NK-92 (cell line): Measurements from ENCODE around the gene ZCCHC17.

ENCODE experiments used
- DNase-seq: peaks from one replicate; lab custom pipeline; 2025; ENCODE audit not compliant: unreplicated experiment; lab: John Stamatoyannopoulos, UW

Gene ZCCHC17

DNA sequence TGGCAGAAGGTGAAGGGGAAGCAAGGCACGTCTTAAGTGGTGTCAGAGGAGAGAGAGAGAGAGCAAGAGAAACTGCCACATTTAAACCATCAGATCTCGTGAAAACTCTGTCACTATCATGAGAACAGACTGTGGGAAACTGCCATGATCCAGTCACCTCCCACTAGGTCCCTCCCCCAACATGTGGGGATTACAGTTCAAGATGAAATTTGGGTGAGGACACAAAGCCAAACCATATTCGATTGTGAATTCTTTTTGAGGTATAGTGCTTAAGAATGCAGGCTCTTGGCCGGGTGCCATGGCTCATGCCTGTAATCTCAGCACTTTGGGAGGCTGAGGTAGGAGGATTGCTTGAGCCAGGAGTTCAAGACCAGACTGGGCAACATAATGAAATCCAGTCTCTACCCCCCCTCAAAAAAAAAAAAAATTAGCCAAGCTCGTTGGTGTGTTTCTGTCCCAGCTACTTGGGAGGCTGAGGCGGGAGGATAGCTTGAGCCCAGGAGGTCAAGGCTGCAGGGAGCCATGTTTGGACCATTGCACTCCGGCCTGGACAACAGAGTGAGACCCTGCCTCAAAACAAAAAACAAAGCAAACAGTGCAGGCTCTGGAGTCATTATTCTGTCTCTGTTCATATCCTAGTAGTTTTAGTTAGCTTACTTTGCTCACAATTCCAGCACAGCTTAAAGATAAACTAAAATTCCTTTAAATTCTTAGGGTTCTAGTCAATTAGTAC is 6.0 kb downstream of the ZCCHC17 start:
- no peak for DNase-seq

DNA sequence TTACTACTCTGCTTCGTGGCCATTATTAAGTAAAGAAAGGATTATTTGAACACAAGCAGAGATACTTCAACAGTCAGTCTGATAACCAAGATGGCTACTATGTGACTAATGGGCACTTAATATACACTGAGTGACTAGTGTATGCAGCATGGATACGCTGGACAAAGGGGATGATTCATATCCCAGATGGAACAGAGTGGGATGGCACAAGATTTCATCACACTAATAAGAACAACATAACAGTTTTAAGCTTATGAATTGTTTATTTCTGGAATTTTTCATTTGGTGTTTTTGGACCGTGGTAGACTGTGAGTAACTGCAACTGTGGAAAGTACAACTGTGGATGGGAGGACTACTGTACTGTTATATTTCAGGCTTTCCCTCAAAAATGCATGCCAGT is 9.4 kb downstream of the ZCCHC17 start:
- DNase-seq, result no peak

DNA sequence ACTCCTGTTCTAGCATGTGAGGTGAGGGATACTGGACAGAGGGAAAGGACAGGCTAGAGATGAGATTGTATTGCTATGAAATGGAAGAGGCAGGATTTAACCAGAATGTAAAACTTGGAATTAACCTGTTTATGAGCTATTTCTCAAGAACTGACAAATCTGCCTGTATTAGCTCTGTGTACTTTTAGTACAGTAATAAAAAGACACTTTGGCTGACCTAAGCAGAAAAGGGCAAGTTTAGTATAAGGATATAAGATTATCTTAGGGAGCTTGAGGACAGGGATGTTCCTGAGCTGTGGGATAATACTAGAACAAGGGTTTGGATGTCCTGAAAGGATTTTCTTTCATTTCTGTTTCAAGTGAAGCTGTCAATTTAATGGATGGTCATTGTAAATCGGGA is 11.2 kb downstream of the ZCCHC17 start:
- DNase-seq, result no peak

DNA sequence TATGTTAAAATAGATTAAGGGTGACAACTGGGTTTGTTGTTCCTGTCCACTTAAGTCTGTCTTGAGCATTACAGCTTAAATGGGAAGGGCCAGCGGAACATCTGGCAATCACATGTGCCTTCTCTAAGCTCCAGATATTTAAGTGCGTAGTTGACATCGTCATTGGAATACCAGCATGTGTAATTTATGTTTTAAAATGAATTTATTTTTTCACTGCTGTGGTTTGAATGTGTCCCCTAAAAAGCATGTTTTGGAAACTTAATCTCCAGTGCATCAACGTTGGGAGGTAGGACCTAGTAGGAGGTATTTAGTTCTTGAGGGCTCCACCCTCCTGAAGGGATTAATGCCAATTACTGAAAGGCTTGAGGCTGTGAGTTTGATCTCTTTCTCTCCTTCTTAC is 13.4 kb downstream of the ZCCHC17 start:
- no peak for DNase-seq

DNA sequence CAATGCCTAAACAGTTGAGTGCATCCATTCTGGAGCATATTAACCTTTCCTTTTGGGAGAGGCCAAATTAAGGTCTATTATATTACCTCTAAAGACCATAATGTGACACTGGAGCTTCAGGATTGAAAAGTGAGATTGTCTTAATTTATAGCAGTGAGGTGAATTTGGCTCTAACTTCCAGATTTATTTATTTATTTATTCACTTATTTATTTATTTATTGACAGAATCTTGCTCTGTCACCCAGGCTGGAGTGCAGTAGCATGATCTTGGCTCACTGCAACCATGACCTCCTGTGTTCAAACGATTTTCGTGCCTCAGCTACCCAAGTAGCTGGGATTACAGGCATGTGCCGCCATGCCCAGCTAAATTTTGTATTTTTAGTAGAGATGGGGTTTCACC is 19.1 kb downstream of the ZCCHC17 start:
- no peak for DNase-seq

DNA sequence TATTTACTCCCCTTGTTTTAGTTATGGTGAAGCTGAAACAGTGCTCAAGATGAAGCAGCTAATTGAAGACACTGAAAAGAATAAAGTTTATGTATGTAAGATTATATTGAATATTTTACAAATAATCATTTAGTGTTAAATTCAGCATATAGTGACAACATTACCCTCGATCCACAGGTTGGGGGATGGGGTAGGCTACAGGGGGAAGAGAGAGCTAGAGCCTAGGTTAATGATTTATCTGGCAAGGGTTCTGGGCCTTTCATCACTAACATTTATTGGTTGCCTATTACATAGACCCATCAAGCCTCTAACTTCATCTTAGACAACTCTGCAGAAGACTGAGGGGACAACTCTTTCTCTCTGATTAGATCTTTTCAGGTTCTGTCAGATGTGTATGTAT is 21.3 kb downstream of the ZCCHC17 start:
- DNase-seq, result no peak

DNA sequence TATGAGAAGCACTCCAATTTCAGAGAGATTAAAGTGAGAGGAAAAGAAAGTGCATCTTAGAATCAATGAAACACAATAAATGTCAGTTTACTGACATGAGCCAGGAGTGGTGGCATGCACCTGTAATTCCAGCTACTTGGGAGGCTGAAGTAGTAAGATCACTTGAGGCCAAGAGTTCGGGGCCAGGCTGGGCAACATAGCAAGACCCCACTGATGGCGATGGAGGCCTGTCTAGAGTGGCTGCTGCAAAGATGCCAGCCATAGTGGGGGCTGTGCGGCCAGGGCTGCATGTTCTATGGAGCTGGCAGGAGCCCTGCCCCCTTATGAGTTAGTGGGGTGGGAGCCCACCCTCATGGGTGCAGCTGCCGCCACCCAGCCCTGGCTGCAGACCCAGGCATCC is 27.3 kb downstream of the ZCCHC17 start:
- no peak for DNase-seq

DNA sequence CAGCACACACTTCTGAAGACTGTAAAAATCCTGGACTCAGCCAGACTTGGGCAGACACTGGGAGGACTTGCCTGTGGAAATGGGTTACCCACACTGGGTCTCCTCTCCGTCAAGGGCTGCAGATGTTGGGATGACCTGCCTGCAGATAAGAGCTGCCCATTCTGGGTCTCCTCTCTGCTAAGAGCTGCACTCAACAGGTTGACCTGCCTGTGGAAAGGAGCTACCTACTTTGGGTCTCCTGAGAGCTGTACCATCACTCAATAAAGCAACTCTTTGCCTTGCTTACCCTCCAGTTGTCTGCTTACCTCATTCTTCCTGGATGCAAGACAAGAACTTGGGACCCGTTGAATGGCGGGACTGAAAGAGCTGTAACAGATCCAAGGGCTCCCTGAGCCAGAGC is 28.2 kb downstream of the ZCCHC17 start:
- no peak for DNase-seq

DNA sequence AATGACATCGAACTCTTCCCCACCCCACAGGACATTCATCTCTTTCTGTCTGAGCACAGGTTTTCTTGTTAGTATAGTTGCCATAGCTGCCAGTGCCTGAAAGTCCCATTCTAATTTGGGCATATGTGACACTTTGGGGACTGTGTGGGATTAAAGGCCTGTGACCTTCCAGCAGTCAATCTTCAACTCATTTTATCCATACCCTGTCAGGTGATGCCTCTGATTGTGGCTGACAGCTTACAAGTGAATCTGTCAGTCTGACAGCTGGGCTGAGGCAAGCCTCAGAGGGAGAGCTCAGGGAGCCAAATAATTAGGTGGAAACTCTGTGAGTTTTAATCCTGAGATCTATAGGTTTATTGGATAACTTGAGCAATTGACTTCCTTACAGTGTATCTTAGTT is 29.6 kb downstream of the ZCCHC17 start:
- no peak for DNase-seq

DNA sequence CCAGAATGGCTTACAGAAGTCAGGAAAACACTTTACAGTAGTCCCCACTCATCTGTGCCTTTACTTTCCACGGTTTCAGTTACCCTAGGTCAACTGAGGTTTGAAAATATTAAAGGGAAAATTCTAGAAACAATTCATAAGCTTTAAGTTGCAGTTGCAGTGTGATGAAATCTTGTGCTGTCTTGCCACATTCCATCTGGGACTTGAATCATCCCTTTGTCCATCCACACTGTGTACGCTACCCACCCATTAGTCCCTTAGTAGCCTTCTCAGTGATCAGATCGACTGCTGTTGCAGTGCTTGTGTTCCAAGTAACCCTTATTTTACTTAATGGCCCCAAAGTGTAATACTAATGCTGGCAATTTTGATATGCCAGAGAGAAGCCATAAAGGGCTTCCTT is 30.5 kb downstream of the ZCCHC17 start:
- no peak for DNase-seq

DNA sequence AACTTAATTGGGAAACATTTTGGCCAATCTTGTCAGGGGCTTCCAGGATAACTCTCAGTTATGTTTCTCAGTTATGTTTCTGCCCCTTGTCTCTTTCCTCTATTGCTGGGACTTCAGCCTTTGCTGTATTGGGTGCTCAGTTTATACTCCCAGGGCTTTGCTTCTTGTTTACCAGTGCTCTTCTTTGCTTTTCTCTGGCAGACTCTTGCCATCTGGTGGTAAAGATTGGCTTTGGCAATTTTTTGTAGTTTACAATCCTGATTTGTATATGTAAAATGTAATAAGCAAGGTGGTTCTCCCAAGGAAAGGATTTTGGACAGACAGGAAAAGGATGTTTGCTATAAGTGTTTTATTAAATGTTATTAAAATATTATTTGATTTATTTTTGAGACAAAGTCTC is 38.2 kb downstream of the ZCCHC17 start:
- DNase-seq, result no peak

DNA sequence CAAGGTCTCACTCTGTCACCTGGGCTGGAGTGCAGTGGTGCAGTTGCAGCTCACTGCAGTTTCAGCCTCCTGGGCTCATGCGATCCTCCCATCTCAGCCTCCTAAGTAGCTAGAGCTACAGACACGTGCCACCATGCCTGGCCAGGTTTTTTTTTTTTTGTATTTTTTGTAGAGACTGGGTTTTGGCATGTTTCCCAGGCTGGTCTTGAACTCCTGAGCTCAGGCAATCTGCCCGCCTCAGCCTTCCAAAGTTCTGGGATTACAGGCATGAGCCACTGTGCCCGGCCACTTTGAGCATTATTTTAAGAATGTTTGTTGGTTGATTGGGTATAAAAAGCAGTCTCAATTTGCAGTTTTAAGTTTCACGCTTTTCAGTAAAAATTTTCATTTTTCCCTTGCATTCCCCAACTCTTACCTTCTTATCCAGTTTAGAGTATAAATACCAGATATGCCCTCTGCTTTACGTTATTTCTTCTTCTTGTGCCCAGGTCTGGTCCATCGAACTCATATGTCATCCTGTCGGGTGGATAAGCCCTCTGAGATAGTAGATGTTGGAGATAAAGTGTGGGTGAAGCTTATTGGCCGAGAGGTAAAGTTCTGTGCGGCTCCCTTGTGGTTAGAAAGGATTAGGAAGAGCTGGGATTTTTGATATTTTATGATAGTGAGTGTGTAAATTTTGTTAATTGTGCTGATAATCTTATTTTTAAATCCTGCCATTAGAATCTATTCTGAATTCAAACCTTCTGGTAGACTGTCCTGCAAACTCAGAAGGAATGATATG is 40.0 kb downstream of the ZCCHC17 start:
- no peak for DNase-seq

DNA sequence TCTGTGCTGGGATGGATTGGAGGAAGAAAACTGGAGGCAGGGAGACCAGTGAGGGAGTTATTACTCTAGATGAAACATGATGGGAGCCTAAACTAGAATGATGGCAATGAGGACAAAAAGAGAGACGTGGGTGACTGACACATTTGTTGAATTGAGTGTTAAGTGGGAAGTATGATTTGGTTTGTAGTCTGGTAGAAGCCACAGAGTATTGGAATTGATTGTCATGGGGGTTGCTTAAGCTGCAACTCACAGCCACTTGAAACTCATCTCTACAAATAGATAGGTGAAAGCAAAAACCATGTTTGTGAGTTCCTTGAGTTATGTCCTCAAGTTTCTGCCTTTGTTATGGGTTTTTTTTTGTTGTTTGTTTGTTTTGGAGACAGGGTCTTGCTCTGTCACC is 47.7 kb downstream of the ZCCHC17 start:
- no peak for DNase-seq

DNA sequence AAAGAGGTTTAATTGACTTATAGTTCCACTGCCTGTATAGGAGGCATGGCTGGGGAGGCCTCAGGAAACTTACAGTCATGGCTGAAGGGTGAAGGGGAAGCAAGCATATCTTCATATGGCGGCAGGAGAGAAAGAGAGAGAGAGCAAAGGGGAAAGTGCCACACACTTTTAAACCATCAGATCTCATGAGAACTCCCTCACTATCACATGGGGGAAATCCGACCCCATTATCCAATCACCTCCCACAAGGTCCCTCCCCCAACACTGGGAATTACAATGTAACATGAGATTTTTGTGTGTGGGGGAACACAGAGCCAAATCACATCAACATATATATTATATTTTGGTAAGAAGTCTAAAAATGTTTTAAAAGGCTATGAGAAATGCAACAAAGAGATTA is 48.8 kb downstream of the ZCCHC17 start:
- no peak for DNase-seq

DNA sequence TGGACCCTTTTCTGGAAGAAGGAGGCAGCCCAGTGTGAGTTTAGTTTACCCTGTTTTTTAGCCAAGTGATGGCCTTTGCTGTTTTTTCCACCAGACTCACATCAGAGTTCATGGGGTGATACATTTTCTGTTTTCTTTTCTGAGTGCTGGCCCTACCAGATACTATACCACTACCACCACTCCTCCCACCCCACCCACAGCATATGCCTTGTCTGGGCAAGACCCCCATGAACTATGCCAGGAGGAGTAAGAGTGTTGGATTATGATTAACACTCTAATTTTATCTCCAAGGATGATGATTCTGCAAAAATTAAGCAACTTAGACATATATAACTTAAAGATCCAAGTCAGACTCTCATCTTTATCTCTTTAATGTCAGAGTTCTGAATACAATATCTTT is 50.0 kb downstream of the ZCCHC17 start:
- DNase-seq, result no peak

DNA sequence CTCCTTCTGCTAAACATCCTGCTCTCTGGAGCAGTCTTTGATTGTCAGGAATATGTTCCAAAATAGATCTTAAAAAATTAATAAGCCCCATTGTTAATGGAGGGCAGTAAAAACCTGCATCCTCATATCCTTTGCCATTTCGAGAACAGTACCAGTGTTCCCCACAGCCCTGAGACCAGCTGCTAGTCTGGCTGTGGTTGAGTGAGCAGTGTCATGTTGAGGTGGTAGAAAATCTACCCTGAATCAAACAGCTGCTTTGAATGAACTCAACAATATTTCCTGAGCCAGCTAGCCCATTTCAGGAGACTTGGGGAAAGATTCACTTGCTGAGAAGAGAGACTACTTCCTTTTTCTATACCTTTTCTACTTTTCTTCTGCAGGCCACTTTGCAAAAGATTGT is 51.6 kb downstream of the ZCCHC17 start:
- DNase-seq, result no peak

DNA sequence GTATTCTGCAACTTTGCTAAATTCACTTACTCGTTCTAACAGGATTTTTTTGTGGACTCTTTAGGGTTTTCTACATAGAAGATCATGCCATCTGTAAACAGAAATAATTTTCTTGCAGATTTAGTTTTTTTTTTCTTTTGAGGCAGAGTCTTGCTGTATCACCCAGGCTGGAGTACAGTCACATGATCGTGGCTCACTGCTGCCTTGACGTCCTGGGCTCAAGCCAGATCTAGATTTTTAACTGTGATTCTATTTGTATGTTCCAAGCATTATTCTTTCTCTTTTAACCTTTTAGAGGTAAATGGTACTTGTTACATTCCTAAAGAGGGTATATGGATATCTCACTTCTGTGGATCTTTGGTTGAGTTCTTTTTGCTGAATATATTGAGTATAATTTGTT is 57.5 kb downstream of the ZCCHC17 start:
- DNase-seq, result no peak

DNA sequence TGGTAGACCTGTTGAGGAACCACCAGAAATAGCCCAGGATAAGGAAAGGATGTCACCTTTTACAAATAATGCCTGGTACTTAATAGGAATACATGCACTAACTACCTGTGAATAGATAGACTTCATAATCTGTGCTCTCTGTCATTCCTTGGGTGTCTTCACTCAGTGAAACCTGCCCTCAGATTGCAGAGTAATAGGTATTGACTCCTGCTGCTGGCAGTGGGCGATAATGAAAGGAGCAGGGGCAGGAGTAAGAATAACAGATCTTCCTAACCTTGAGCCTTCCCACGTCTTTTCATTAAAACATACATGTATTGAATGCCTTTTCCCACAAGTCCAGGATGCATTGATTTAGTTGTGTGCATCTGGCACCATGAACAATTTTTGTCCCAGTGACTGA is 59.6 kb downstream of the ZCCHC17 start:
- DNase-seq, result no peak

DNA sequence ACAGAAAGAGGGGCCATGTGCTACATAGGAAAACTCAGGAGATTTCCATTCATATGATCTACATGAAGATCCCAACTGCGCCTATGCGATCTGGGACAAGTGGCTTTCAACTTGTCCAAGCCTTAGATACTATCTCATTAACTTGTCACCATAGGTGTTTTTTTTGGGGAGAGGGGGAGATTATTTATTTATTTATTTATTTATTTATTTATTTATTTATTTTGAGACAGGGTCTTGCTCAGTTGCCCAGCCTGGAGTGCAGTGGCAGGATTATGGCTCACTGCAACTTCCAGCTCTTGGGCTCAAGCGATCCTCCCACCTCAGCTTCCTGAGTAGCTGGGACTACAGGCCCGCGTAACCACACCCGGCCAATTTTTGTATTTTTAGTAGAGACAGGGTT is 64.8 kb downstream of the ZCCHC17 start:
- no peak for DNase-seq

DNA sequence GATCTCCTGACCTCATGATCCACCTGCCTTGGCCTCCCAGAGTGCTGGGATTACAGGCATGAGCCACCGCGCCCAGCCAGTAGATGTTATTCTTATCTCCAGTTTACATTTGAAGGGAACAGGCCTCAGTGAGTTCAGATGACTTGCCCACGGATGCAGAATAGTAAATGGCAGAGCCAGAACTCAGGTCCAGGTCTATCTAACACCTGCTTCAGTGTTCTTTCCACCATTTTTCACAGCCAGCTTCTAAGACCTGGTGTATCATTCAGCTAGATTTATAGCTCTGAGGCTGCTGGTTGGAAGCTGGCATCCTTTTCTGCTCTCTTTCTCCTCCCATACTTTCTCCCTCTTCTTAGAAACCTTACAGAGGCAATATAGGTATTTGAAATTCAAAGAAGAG is 65.2 kb downstream of the ZCCHC17 start:
- no peak for DNase-seq

DNA sequence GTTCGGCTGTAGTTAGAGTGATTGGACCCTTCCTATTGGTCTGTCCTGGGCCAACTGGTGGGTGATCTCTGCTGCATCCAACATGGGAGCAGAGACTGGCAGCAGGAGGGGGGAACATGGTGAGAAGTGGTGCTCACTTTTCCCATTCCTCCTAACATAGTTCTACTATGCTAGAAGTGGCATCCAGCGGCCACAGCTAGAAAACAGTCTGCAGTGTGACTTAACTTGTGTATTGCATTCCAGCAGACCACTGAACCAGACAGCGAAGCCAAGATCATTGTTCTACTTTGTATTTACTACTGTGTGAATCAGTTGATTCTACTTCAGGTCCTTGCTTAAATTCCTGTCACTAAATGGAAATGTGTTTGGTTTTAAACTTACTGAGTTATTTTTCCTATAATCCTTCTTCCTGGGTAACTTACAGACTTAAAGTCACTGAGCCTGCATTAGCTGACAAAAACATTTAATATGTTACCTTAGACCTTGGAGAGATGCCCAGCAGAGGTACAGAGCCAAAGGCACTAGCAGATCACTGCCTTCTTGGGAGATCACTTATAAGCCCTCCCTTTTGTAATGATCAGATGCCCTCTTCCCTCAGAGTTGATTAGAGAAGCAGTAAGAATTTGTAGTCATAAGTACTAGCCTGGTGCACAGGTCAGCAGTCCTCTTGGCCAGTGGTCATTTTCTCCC is 67.9 kb downstream of the ZCCHC17 start:
- no peak for DNase-seq

DNA sequence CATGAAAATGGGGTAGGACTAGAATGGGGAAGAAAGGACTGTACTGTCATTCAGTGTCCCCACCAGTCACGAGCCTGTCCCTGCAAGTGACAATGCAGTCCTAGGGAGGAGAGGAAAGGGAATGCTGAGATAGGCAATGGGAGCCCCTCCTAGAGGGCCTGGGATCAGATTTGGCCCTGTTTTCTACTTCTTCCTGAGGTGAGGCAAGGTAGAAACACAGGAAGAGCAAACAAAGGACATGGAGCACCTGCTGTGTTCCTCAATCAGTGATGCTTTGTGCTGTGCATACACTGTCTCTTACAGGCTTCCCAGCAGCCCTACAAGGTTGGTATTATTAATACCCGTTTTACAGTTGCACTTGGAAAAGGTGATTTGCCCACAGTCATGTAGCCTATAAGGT is 70.0 kb downstream of the ZCCHC17 start:
- no peak for DNase-seq
